ENCODE results near the gene FBH1.

Gene FBH1

GRCh38 chr10:5953676-5954075, 63.6 kb downstream of the FBH1 start:
- in situ Hi-C loops (cut with HindIII; ENCODE audit: low pct_ligation_motif_present, low sequenced_read_pairs) = no loop called here
- Histone ChIP-seq H3K4me3 (ENCODE audit: low read depth, low read length) (no peak overlapping the region), H3K27me3 (replicated peaks) (no peaks in the 10 kb centered on the region)

GRCh38 chr10:5956146-5956936, 66.3 kb downstream of the FBH1 start:
- Histone ChIP-seq H3K27me3 (replicated peaks) (no peaks in the 10 kb centered on the region), H3K4me3 (ENCODE audit: low read depth, low read length) (no peak overlapping the region), H3K36me3 (replicated peaks) (no peaks in the 10 kb centered on the region), H3K27ac (no peak overlapping the region)
- in situ Hi-C loops (cut with HindIII; ENCODE audit: low pct_ligation_motif_present, low sequenced_read_pairs) = no loop called here
- no peak for TF ChIP-seq CTCF (IDR thresholded peaks at IDR 0.05; ENCODE audit: low read depth, low read length, missing control alignments)
- no peak for DNase-seq

More at GRCh38 chr10:5953676-5954075, 63.6 kb downstream of the FBH1 start:
- H3K36me3 ChIP-seq (replicated peaks) = no peaks in the 10 kb centered on the region
- no peak for DNase-seq
- H3K27ac ChIP-seq = no peak overlapping the region
- no peak for TF ChIP-seq CTCF (IDR thresholded peaks at IDR 0.05; ENCODE audit: low read depth, low read length, missing control alignments)

GRCh38 chr10:5958077-5958476, 68.0 kb downstream of the FBH1 start:
- Histone ChIP-seq H3K36me3 (replicated peaks) (no peaks in the 10 kb centered on the region), H3K27ac (no peak overlapping the region), H3K27me3 (replicated peaks) (no peaks in the 10 kb centered on the region), H3K4me3 (ENCODE audit: low read depth, low read length) (no peak overlapping the region)
- in situ Hi-C loops (cut with HindIII; ENCODE audit: low pct_ligation_motif_present, low sequenced_read_pairs) = no loop called here
- DNase-seq = no peak
- TF ChIP-seq CTCF (IDR thresholded peaks at IDR 0.05; ENCODE audit: low read depth, low read length, missing control alignments) = no peak

- TF ChIP-seq CTCF (IDR thresholded peaks at IDR 0.05; ENCODE audit: low read depth, low read length, missing control alignments) = no peak
- in situ Hi-C loops (cut with HindIII; ENCODE audit: low pct_ligation_motif_present, low sequenced_read_pairs) = no loop called here
- no peaks in the 10 kb centered on the region for H3K36me3 ChIP-seq (replicated peaks)
Measured at GRCh38 chr10:5958675-5959074, 68.6 kb downstream of the FBH1 start.

GRCh38 chr10:5959142-5959541, 69.1 kb downstream of the FBH1 start:
- no peak overlapping the region for H3K4me3 ChIP-seq (ENCODE audit: low read depth, low read length)
- no peak for TF ChIP-seq CTCF (IDR thresholded peaks at IDR 0.05; ENCODE audit: low read depth, low read length, missing control alignments)
- no peaks in the 10 kb centered on the region for H3K36me3 ChIP-seq (replicated peaks)

More at GRCh38 chr10:5958675-5959074, 68.6 kb downstream of the FBH1 start:
- Histone ChIP-seq H3K27ac (no peak overlapping the region), H3K4me3 (ENCODE audit: low read depth, low read length) (no peak overlapping the region), H3K27me3 (replicated peaks) (no peaks in the 10 kb centered on the region)
- DNase-seq = no peak

More at GRCh38 chr10:5959142-5959541, 69.1 kb downstream of the FBH1 start:
- DNase-seq = no peak
- Histone ChIP-seq H3K27me3 (replicated peaks) (no peaks in the 10 kb centered on the region), H3K27ac (no peak overlapping the region)
- in situ Hi-C loops (cut with HindIII; ENCODE audit: low pct_ligation_motif_present, low sequenced_read_pairs) = no loop called here

All from brain microvascular endothelial cell (primary cell).